ENCODE results near the gene RFTN1. TPM values are rescaled to one million over a fixed set of nuclear protein-coding genes. Genes with fewer than 3 reads are reported as not detected.

RFTN1 gene
- total RNA-seq, 1 donor from 2014 or later, result 53.4 TPM

- Mint-ChIP-seq H3K4me1 (ENCODE audit: low read depth) (peaks cover 11% of the 10 kb centered on the region), H3K4me3 (ENCODE audit: unreplicated experiment) (no peak overlapping the region), H3K9me3 (ENCODE audit: low read depth) (no peaks in the 10 kb centered on the region), H3K27me3 (ENCODE audit: low read depth) (no peaks in the 10 kb centered on the region), H3K36me3 (ENCODE audit: low read depth) (peaks cover 7% of the 10 kb centered on the region), H3K27ac (ENCODE audit: unreplicated experiment) (no peak overlapping the region)
- no peak for DNase-seq (ENCODE audit: low spot score)
- TF ChIP-seq CTCF (IDR thresholded peaks at IDR 0.05), result no peak
These were observed 228.9 kb downstream of the RFTN1 start for GRCh38 chr3:16284633-16285032.

- Mint-ChIP-seq H3K4me1 (ENCODE audit: low read depth) (no peaks in the 10 kb centered on the region), H3K9me3 (ENCODE audit: low read depth) (no peaks in the 10 kb centered on the region), H3K27me3 (ENCODE audit: low read depth) (no peaks in the 10 kb centered on the region), H3K4me3 (ENCODE audit: unreplicated experiment) (no peak overlapping the region), H3K27ac (ENCODE audit: unreplicated experiment) (peak overlapping the region; percentile 38), H3K36me3 (ENCODE audit: low read depth) (peaks cover 7% of the 10 kb centered on the region)
- DNase-seq (ENCODE audit: low spot score), result no peak
- no peak for TF ChIP-seq CTCF (IDR thresholded peaks at IDR 0.05)
These were observed 232.8 kb downstream of the RFTN1 start for GRCh38 chr3:16280671-16281070.

- H3K27me3 Mint-ChIP-seq (ENCODE audit: low read depth), result no peaks in the 10 kb centered on the region
- no peaks in the 10 kb centered on the region for H3K9me3 Mint-ChIP-seq (ENCODE audit: low read depth)
- no peak for TF ChIP-seq CTCF (IDR thresholded peaks at IDR 0.05)
- no peak overlapping the region for H3K4me3 Mint-ChIP-seq (ENCODE audit: unreplicated experiment)
- no peak overlapping the region for H3K27ac Mint-ChIP-seq (ENCODE audit: unreplicated experiment)
- no peak for DNase-seq (ENCODE audit: low spot score)
- H3K4me1 Mint-ChIP-seq (ENCODE audit: low read depth), result no peaks in the 10 kb centered on the region
- peaks cover 10% of the 10 kb centered on the region for H3K36me3 Mint-ChIP-seq (ENCODE audit: low read depth)
These were observed 234.3 kb downstream of the RFTN1 start for GRCh38 chr3:16279010-16279801.

GRCh38 chr3:16277471-16277870 lies 236.0 kb downstream of the RFTN1 start:
- no peak for DNase-seq (ENCODE audit: low spot score)
- no peaks in the 10 kb centered on the region for H3K4me1 Mint-ChIP-seq (ENCODE audit: low read depth)
- no peak for TF ChIP-seq CTCF (IDR thresholded peaks at IDR 0.05)
- H3K9me3 Mint-ChIP-seq (ENCODE audit: low read depth), result no peaks in the 10 kb centered on the region
- H3K36me3 Mint-ChIP-seq (ENCODE audit: low read depth), result peaks cover 7% of the 10 kb centered on the region
- H3K4me3 Mint-ChIP-seq (ENCODE audit: unreplicated experiment), result peak overlapping the region; percentile 2
- H3K27me3 Mint-ChIP-seq (ENCODE audit: low read depth), result no peaks in the 10 kb centered on the region
- no peak overlapping the region for H3K27ac Mint-ChIP-seq (ENCODE audit: unreplicated experiment)

- Mint-ChIP-seq H3K27me3 (ENCODE audit: low read depth) (no peaks in the 10 kb centered on the region), H3K4me3 (ENCODE audit: unreplicated experiment) (no peak overlapping the region), H3K36me3 (ENCODE audit: low read depth) (peaks cover 9% of the 10 kb centered on the region), H3K4me1 (ENCODE audit: low read depth) (no peaks in the 10 kb centered on the region), H3K9me3 (ENCODE audit: low read depth) (no peaks in the 10 kb centered on the region), H3K27ac (ENCODE audit: unreplicated experiment) (no peak overlapping the region)
- no peak for DNase-seq (ENCODE audit: low spot score)
- no peak for TF ChIP-seq CTCF (IDR thresholded peaks at IDR 0.05)
These were observed 239.6 kb downstream of the RFTN1 start for GRCh38 chr3:16273867-16274266.
